Fibroblast of the conjunctiva (primary cell): ENCODE data around the gene CHMP6.
A peak's percentile ranks its signal among the peaks of the same experiment; 100 is the strongest.

Source experiments
- DNase-seq: peaks from one replicate; pipeline ENCODE4 v3.0.0-alpha.2; 2010; ENCODE audit warnings: low read depth

Gene CHMP6

DNA sequence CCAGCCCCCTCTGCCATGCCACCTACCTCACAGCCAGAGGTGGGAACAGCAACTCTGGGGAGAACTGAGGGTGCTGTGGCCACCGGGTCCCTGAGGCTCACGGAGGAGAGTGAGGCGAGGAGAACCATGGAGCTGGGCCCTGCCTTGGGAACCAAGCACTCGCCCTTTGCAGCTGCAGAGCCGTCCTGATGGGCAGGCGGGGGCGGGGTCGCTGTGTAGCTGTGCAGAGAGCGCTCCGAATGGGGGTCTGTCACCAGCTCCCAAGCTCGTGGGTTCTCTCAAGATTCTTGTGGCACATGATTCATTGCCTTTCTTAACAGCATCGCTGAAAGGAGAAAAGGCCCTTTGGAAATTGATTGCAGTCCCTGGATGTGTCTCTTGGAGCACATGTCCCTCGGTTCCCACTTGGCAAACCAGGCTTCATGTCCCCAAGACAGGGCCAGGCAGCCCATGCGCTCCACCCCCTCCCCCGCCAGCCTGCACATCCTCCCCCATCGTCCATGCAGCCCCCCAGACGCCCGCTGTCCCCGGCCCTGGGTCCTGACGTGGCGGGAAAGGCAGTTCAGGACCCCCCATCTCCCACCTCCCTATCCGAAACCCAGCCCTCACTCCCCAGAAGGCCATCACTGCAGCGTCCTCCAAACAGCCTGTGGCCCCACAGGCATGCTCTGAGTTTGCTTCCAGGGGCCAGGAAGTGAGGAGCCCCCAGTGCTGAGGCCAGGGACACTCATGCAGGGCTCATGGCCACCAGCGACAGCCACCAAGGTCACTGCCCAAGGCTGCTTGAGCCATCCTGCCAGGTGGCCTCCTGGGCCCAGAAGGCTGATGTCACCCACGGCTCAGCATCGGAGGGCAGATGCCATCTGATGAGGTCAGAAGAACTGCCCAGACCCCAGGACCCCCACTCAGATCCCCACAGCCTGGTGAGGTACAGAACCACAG, 20.6 kb upstream of the CHMP6 start:
- DNase-seq, result no peak

DNA sequence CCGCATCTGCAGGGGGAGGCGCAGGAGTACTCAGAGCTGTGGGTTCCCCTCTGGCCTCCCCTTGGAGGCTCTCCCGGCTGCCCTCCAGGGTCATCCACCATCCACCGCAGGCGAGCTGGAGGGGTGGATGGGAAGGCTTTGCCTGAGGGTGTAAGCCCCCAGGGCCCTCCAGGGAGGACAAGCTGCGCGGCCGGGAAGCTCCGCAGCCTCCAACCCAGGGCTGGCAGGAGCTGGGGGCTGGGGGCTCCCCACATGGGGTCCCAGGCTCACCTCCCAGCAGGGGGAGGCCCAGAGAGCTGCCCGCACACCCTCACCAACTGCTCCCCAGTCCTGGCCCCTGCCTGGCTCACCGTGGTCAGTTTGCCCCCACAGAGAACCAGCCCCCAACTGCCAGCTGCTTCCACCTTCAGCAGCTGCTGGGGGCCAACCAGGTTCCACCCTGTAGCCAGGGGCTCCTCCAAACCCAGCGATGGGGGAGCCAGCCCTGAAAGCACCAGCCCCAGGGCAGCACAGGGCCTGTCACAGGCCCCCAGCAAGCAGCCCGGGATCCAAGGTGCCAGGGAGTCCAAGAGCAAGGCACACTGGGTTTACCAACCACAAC, 19.8 kb upstream of the CHMP6 start:
- DNase-seq, result no peak

DNA sequence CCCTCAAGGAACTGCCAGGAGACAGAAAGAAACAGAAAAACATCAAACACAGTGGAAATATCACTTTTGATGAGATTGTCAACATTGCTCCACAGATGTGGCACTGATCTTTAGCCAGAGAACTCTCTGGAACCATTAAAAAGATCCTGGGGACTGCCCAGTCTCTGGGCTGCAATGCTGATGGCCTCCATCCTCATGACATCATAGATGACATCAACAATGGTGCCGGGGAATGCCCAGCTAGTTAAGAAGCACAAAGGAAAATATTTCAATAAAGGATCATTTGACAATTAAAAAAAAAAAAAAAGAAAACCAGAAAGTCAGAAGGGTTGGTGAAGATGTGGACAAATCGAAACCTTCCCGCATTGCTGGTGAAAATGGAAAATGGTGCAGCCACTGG, 14.9 kb upstream of the CHMP6 start:
- DNase-seq, result no peak

DNA sequence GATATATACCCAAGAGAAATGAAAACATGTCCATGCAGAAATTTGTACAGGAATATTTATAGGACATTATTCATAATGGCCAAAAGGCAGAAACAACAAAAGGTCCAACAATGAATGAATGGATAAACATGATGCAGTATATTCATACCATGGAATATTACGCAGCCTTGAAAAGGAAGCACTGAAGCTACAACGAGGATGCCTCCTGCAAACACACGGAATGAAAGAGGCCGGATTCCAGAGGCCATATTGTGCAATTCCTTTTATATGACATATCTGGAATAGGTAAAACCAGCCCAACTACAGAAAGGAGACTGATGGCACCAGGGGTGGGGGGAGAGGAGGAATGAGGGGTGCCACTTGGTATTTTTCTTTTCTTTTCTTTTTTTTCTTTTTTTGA, 14.5 kb upstream of the CHMP6 start:
- DNase-seq, result no peak

DNA sequence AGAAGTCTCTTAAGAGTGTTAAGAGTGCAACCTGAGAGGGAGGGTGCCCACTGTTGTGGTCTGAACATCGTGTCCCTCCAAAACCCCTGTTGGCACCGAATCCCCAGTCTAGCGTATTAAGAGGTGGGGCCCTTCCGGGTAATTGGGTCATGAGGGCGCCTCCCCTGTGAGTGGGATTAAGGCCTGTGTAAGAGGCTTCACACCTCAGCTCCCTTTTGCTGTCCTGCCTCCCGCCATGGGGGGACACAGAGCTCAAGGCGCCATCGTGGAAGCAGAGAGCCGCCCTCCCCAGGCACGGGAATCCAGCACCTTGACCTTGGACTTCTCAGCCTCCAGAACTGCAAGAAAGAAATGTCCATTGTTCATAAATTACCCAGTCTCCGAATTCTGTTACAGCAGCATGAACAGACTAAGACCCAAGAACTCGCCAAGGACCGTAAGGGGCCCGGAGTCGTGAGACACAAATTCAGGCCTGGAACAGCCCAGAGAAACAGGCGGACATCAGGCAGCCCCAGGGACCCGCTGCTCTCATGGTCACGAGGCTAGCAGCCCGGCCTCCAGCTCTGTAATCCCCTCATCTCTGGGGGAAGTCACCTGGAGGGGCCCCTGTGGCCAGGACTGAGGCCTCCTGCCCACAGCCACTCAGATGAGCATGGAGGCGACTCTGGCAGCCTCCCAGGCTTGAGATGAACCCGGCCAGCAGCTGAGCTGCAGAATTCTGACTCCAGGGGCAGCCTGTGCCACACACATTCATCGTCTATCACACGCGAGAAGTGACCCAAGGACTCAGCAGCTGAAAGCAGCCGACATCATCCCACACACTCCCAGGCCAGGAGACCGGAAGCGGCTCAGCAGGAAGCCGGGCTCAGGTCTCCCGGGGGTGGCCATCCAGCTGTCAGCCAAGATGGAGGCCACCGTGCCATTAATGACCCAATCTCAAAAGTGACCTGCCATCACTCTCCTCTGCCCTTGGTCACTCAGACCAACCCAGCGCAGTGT, 12.8 kb upstream of the CHMP6 start:
- no peak for DNase-seq

DNA sequence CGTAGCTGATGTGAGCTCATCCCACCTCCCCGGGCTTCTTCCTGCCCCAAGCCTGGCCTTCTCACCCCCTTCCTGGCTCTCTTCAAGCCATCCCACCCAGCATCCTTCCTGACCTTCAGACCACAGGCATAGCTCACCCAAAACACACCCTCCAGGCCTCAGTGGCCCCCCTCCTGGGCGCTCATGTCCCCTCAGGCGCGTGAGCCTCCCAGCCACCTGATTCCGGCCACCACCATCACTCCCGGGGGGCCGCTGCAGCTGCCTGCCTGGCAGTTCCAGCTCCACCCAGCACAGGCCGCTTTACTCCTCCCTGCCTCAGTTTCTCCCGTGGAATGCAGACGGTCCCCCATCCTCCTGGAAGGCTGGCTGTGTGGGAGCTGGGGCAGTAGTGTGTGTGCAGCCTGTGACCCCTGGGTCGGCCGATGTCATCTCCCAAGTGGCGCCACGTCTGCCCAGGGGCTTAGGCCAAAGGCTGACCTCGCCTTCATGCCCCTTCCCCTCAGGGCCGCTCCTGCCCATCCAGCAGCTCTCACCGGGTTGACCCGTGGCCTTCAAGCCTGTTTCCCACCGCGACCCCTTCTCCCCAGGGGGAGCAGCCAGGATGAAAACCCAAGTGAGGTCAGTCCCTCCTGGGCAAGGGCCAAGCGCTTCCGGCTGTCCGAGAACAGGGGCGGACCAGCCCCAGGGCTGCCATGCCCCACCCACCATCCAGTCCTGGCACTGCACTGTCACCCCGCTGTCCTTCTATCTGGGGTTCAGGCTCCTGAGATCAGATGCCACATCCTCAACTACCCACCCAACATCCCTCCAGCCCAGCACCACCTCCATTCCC, 11.9 kb upstream of the CHMP6 start:
- DNase-seq, result no peak

DNA sequence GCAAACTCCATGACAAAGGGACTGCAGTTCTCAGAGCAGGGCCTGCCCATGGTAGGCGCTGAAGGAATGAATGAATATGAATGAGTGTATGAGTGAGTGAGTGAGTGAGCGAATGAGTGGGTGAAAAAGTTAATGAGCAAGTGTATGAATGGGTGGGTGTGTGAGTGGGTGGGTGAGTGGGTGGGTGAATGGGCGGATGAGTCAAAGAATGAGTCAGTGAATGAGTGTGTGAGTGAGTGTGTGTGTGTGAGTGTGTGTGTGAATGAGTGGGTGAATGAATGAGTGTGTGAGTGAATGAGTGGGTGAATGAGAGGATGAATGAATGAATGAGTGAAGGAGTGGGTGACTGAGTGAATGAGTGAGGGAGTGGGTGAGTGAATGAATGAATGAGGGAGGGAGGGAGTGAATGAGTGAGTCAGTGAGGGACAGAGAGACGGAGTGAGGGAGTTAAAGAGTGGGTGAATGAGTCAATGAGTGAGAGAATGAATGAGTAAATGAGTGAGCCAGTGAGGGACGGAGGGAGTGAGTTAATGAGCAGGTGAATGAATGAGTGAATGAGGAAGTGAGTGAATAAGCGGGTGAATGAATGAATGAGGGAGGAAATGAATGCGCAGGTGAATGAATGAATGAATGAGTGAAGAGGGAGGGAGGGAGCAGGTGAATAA, 11.1 kb upstream of the CHMP6 start:
- no peak for DNase-seq

DNA sequence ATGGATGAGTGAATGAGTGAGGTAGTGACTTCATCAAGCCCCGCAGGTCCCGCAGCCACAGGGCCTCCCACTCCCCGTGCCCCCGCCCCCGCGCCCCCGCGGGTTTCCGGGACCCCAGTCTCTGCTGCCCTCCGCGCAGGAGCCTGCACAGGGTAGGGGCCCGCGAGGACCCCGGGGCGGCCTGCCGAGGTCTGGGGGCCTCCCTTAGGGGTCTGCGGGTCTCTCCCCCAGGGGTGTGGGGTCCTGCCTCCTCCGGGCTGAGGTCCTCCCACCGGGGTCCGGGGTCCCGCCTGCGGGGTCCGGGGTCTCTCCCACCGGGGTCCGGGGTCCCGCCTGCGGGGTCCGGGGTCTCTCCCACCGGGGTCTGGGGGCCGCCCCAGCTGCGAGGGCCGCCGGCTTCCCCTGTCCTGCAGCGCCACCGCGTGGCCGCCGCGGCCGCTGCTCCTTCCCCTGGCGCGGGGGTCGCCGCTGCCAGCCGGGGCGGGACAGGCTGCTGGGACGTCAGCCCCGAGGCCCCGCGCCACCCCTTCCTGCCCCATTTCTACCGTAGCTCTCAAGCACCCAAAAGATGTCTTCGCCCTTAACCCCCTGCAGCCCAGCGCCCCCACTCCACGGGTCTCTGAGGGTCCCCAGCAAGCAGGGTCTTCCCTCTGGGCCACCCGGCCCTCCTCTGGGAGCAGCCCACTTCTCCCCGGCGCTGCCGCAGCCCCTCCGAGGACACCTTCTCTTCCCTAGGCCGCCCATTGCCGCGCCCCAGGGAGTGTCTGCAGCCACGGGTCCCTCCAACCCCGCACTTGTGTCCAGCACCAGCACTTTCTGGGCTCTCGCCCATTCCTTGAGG, 10.4 kb upstream of the CHMP6 start:
- no peak for DNase-seq

DNA sequence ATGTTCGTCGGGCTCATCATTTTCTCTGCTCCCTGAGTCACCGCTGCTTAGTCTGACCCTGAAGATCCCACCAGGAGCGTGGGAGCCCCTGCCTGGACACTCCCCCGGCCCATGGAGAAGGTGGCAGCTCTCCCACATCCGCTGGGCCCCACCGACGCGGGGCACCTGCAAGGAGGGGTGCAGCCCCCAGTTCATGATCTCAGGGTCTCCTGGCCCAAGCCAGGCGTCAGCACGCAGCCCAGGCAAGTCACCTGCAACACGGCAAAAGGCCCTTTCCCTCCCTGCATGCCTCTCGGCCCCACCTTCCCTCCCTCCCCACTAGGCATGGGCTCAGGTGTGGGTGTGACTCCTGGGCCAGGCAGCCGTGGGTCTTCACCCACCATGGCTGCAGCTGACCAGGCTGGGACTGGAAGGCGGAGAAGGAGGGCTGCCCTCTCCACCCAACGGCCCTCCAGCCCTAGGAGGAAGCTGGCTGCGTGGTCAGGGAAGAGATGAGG, 9.7 kb upstream of the CHMP6 start:
- no peak for DNase-seq

DNA sequence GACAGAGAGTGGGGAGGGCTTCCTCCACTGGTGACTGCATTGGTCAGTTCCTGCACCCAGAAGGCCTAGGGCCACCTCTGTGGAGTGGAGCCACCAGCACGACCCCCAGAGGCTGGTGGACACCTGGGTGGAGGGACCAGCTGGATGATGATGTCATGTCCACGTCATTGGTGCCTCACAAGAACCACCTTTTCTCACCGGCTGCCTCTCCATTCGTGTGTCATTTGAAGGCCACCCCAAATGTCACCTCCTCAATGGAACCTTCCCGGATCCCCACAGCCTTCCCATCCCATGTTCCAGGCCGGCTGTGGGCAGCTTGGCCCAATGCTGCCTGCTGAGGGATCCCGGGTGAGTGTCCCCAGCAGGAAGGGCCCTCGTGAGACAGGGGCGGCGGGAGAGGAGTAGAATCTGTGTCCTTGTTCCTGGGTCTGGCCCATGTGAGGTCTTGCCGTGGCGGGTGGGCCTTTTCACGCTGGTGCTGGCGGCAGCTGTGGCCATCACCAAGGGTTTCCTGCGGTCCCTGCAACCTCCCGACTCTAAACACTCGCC, 9.1 kb upstream of the CHMP6 start:
- no peak for DNase-seq

DNA sequence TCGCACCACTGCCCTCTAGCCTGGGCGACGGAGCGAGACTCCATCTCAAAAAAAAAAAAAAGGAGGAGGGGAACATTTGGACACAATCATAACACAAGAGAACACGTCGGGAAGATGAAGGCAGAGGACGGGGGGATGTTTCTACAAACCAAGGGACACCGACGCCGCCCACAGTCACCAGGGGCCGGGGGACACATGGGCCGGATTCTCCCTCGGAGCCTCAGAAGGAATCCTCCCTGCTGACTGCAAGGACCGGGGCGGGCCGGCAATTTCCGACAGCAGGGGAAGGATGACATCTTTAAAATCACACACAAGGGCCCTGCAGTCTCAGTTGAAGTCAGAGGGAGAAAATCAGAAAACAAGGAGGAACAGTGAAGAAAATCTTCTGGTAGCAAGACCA, 8.1 kb upstream of the CHMP6 start:
- no peak for DNase-seq

DNA sequence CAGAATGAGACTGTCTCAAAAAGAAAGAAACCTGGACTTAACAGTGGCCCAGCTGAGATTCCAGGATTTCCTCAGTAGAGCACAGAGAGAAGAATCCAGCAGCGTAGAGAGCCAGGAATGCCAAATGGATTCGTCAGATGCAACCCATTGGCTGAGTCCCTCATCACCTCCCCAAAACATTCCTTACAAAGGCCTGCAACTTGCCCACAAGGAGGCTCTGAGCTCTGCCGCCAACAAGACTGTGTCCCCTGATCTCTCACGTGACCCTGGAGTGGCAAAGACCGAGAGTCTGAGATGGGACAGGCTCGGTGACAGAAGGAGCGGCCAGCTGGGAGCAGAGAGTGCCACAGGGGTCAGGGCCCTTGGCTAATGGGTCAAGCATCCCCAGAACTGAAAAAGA, 6.9 kb upstream of the CHMP6 start:
- DNase-seq, result peak; percentile 59

DNA sequence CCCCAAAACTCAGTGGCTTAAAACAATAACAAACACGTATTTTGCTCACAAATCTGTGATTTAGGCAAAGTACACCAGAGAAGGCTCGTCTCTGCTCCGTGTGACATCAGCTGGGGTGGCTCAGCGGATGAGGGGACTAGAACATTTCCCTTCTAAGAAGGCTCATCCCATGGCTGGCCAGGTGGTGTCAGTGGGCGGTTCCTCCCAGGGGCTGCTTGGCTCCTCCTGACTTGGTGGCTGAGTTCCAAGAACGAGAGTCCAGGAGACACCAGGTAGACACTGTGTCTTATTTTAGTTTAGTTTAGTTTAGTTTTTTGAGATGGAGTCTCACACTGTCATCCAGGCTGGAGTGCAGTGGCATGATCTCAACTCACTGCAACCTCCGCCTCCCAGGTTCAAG, 5.6 kb upstream of the CHMP6 start:
- DNase-seq, result no peak

DNA sequence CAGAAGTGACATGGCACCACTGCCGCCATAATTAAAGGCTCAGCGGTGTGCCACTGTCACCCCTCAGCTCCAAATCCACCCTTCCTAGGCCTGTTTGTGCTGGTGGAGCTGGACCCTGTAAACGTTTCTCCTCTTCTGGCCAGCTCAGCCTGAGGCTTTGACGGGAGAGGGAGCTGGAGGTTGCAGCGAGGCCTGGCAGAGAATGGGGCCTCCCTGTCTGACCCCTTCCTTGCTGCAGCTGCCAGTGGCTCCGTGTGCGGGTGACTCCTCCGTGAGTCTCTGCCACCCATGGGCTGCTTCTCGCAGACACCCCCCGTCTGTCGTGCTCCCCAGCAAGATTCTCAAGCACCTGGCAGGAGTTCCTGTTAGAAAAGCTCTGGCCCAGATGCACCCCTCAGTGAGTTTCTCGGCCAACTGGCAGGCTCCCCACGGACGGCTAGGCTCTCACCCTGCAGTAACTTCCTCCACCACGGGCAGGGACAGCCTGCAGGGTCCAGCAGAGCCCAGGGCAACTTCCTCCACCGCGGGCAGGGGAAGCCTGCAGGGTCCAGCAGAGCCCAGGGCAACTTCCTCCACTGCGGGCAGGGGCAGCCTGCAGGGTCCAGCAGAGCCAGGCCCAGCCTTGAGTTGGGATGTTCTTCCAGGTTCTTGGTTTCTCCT, 4.7 kb upstream of the CHMP6 start:
- DNase-seq, result no peak

DNA sequence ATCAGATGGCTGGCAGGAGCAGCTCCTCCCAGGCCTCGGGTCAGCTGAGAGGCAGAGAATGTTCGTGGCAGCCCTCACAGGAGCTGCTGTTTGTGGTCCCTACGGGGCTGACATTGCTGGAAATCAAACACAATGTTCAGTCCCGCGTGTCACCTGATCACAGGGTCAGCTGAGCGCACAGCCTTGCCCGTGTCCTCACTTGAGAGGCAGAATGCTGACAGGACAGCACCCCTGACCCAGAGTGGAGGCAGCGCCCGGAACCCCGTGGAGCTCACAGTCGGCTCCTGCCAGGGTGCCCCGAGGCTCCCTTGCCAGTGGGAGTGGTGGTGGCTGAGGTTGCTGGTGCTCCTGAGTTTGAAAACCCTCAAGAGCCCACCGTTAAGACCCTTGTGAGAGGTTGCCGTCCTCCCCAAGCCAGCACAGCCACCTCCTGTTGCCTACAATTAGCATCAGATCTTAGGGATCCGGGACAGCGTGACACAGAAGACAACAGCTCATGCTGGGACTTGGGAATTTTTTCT, 3.6 kb upstream of the CHMP6 start:
- no peak for DNase-seq

DNA sequence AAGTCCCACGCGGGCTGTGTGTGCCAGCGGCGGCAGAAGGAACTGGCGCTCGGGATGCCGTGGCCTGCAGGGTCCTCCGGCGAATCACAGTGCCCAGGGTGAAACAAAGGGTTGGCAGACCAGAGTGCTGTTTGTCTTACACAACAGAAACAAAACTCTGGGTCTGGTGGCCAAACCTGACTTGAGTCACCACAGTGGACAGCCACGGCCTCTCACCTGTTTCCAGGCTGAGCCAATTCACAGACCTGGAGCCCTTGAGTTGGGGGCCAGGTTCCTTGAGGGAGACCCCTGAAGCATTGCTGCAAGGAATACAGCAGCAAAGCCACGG, 2.1 kb upstream of the CHMP6 start:
- no peak for DNase-seq

DNA sequence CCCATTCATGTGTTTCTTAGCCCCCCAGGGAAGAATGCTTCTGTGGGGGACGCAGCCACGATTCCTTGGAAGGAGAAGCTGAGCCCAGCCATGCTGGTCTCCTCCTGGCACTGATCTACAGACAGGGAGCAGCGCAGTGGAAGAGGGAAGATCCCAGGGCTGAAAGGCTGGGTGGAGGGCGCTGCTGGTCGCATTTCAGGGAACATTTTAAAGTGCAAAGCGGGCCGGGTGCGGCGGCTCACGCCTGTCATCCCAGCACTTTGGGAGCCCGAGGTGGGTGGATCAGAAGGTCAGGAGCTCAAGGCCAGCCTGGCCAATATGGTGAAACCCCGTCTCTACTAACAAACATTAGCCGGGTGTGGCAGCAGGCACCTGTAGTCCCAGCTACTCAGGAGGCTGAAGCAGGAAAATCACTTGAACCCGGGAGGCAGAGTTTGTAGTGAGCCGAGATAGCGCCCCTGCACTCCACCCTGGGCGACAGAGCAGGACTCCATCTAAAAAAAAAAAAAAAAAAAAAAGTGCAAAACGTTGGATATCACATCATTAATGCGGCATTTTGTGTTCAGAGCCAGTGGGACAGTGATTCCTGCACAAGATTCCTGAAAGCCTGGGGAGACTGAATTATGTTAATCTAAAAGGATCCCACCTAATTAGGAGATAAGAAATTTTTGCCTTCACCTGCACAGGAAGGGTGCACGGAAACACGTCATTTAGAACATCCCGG, 558 bp upstream of the CHMP6 start:
- DNase-seq, result no peak
